ENCODE measurements around the gene ZC3HAV1. TPM values are rescaled to one million over a fixed set of nuclear protein-coding genes. Genes with fewer than 3 reads are reported as not detected.

ZC3HAV1 gene
- total RNA-seq, 2 donors from 2014 or later = 67.6 to 76.0 TPM

DNA sequence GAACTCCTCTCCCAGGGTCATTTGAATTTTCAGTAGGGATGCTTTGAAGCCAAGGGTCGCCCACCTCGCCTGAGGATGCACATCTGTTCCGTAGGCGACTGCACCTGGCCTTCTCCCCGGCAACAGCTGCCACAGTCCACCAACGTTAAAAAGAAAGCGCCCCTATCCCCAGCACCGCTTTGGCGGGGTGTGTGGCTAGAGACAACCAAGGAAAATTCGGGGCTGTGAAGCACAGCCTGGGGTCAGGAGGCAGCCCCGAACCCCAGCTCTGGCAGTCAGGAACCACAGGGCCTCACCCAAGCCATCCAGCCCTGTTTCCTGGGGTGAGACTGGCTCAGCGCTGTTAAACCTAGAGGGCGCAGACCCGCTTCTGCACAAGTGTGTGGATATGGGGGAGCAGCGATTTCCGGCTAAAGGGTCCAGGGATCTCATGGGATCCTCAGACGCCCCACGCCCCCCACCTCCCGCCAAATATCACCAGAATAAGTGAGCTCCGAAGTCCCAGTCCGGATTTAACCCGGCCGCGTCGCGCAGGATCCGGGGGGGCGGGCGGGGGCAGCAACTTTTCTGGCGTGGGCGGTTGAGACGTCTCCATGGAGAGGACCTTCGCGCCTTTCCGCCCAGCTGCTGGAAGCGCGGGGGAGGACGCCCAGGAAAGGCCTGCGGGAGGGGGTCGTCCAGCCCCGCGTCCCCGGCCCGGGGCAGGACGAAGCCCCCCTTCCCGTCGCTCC is 74.5 kb downstream of the ZC3HAV1 start:
- Mint-ChIP-seq H3K4me3 (peak overlapping the region; percentile 70), H3K4me1 (peaks cover 10% of the 10 kb centered on the region), H3K27ac (no peak overlapping the region), H3K36me3 (ENCODE audit: low read depth) (peaks cover 32% of the 10 kb centered on the region), H3K27me3 (ENCODE audit: insufficient read depth) (peaks cover 2% of the 10 kb centered on the region), H3K9me3 (no peaks in the 10 kb centered on the region)
- TF ChIP-seq, protein P1, sequence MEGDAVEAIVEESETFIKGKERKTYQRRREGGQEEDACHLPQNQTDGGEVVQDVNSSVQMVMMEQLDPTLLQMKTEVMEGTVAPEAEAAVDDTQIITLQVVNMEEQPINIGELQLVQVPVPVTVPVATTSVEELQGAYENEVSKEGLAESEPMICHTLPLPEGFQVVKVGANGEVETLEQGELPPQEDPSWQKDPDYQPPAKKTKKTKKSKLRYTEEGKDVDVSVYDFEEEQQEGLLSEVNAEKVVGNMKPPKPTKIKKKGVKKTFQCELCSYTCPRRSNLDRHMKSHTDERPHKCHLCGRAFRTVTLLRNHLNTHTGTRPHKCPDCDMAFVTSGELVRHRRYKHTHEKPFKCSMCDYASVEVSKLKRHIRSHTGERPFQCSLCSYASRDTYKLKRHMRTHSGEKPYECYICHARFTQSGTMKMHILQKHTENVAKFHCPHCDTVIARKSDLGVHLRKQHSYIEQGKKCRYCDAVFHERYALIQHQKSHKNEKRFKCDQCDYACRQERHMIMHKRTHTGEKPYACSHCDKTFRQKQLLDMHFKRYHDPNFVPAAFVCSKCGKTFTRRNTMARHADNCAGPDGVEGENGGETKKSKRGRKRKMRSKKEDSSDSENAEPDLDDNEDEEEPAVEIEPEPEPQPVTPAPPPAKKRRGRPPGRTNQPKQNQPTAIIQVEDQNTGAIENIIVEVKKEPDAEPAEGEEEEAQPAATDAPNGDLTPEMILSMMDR (conservative IDR thresholded peaks at IDR 0.05) = no peak
- DNase-seq = peak; percentile 71
- Histone ChIP-seq H3K4me1 (ENCODE audit: control insufficient read depth, insufficient read depth, low read length) (no peaks in the 10 kb centered on the region), H3K9me3 (ENCODE audit: control insufficient read depth, low read length) (no peaks in the 10 kb centered on the region), H3K27me3 (ENCODE audit: control insufficient read depth, insufficient read depth, low read length, poor library complexity, severe bottlenecking) (peaks cover 6% of the 10 kb centered on the region), H3K4me3 (ENCODE audit: low read length) (peak overlapping the region; percentile 60), H3K27ac (ENCODE audit: low read depth, low read length) (no peak overlapping the region), H3K36me3 (ENCODE audit: control insufficient read depth, insufficient read depth, low read length) (peaks cover 4% of the 10 kb centered on the region), H3K9ac (ENCODE audit: extremely low read depth, low read length, poor library complexity, severe bottlenecking) (peak overlapping the region; percentile 25)
- 45 to 82% methylated on average over 16 to 47 of the region's 47 CpGs for WGBS, 2 experiments (ENCODE audit: insufficient coverage in 1 of 2, insufficient read length in 1 of 2)

DNA sequence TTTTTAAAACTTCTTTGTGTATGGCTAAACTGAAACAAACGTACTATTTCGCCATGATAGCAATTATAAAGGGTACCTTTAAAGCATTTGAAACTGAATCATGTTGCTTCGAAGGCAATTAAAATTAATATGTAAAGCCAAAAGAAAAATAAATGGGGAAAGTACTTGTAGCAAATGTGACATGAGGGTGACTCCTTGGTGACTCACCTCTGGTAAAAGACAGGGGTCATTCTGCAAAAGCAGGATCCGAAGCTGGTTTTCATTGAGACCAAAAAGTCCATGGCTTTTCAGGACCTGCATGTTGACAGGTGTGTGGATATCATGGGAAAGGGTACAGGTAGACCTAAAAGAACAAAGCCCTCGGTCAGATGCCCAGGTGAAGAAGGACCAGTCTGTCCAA is 75.2 kb downstream of the ZC3HAV1 start:
- TF ChIP-seq, protein P1 (conservative IDR thresholded peaks at IDR 0.05) = no peak
- Mint-ChIP-seq H3K27me3 (ENCODE audit: insufficient read depth) (peaks cover 2% of the 10 kb centered on the region), H3K27ac (no peak overlapping the region), H3K36me3 (ENCODE audit: low read depth) (peaks cover 39% of the 10 kb centered on the region), H3K4me3 (peak overlapping the region; percentile 70), H3K4me1 (peaks cover 10% of the 10 kb centered on the region), H3K9me3 (no peaks in the 10 kb centered on the region)
- no peak overlapping the region for H3K9ac ChIP-seq (ENCODE audit: extremely low read depth, low read length, poor library complexity, severe bottlenecking)
- DNase-seq = no peak
- H3K36me3 ChIP-seq (ENCODE audit: control insufficient read depth, insufficient read depth, low read length) = peaks cover 4% of the 10 kb centered on the region
- no peaks in the 10 kb centered on the region for H3K9me3 ChIP-seq (ENCODE audit: control insufficient read depth, low read length)
- H3K27ac ChIP-seq (ENCODE audit: low read depth, low read length) = no peak overlapping the region
- H3K4me1 ChIP-seq (ENCODE audit: control insufficient read depth, insufficient read depth, low read length) = no peaks in the 10 kb centered on the region
- no peak overlapping the region for H3K4me3 ChIP-seq (ENCODE audit: low read length)
- WGBS, 2 experiments (ENCODE audit: insufficient coverage in 1 of 2, insufficient read length in 1 of 2) = 92 to 93% methylated on average over 5 of the region's 5 CpGs
- peaks cover 6% of the 10 kb centered on the region for H3K27me3 ChIP-seq (ENCODE audit: control insufficient read depth, insufficient read depth, low read length, poor library complexity, severe bottlenecking)

DNA sequence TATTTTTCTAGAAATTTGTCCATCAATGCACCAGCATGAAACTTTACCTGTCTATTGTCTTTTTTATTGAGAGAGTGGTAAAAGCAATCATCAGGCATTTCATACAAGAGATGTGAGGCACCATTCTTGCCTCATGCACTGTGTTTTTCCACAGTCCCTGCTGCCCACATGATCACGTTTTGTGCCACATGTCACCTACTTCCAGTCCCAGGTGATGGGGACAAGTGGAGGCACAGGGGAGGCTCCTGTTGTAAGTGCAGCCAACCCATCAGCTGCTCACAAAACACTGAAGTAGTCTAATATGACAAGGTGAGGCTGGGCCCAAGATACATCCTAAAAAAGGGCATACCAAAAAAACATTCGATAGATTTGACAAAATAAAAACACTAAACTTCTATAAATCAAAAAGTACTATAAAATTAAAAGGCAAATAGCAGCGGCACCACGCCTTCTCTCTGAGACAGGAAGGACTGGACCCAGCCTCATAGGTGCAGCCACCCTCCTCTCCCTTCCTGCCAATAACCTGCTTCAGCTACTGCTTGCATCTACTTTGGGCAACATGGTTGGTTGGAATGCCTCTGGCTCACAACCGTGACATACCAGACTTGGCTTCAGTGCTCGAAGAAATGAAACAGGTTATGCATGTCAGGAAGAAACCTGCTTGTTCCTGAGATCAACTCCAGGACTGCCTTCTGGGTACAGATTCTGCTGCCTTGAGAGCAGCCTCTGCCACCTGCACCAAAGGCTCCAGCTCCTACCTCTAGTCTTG is 76.0 kb downstream of the ZC3HAV1 start:
- H3K4me3 ChIP-seq (ENCODE audit: low read length) = no peak overlapping the region
- peaks cover 6% of the 10 kb centered on the region for H3K27me3 ChIP-seq (ENCODE audit: control insufficient read depth, insufficient read depth, low read length, poor library complexity, severe bottlenecking)
- no peak overlapping the region for H3K9ac ChIP-seq (ENCODE audit: extremely low read depth, low read length, poor library complexity, severe bottlenecking)
- no peaks in the 10 kb centered on the region for H3K9me3 ChIP-seq (ENCODE audit: control insufficient read depth, low read length)
- Mint-ChIP-seq H3K36me3 (ENCODE audit: low read depth) (peaks cover 45% of the 10 kb centered on the region), H3K4me1 (peaks cover 8% of the 10 kb centered on the region), H3K4me3 (no peak overlapping the region), H3K27me3 (ENCODE audit: insufficient read depth) (peaks cover 2% of the 10 kb centered on the region), H3K9me3 (no peaks in the 10 kb centered on the region), H3K27ac (no peak overlapping the region)
- TF ChIP-seq, protein P1 (conservative IDR thresholded peaks at IDR 0.05) = no peak
- DNase-seq = no peak
- H3K27ac ChIP-seq (ENCODE audit: low read depth, low read length) = no peak overlapping the region
- peaks cover 4% of the 10 kb centered on the region for H3K36me3 ChIP-seq (ENCODE audit: control insufficient read depth, insufficient read depth, low read length)
- no peaks in the 10 kb centered on the region for H3K4me1 ChIP-seq (ENCODE audit: control insufficient read depth, insufficient read depth, low read length)
- 92% methylated on average over 5 to 6 of the region's 6 CpGs for WGBS, 2 experiments (ENCODE audit: insufficient coverage in 1 of 2, insufficient read length in 1 of 2)
